ENCODE measurements around the gene PTPDC1.

PTPDC1 gene

GRCh38 chr9:94149696-94150095 lies 65.4 kb downstream of the PTPDC1 start:
- H3K27me3 ChIP-seq (ENCODE audit: control insufficient read depth, insufficient read depth, low read length), result no peaks in the 10 kb centered on the region
- H3K36me3 ChIP-seq (ENCODE audit: control insufficient read depth, insufficient read depth, low read length), result no peaks in the 10 kb centered on the region
- H3K4me3 ChIP-seq (ENCODE audit: low read length), result no peak overlapping the region
- H3K4me1 ChIP-seq (ENCODE audit: control insufficient read depth, insufficient read depth, low read length), result peaks cover 9% of the 10 kb centered on the region
- H3K9ac ChIP-seq (ENCODE audit: low read length), result no peak overlapping the region
- no peaks in the 10 kb centered on the region for H3K9me3 ChIP-seq (ENCODE audit: control insufficient read depth, low read length)

GRCh38 chr9:94150279-94150828 lies 66.1 kb downstream of the PTPDC1 start:
- H3K9ac ChIP-seq (ENCODE audit: low read length), result no peak overlapping the region
- no peak overlapping the region for H3K4me3 ChIP-seq (ENCODE audit: low read length)
- no peaks in the 10 kb centered on the region for H3K36me3 ChIP-seq (ENCODE audit: control insufficient read depth, insufficient read depth, low read length)
- H3K4me1 ChIP-seq (ENCODE audit: control insufficient read depth, insufficient read depth, low read length), result peaks cover 2% of the 10 kb centered on the region
- H3K9me3 ChIP-seq (ENCODE audit: control insufficient read depth, low read length), result no peaks in the 10 kb centered on the region
- H3K27me3 ChIP-seq (ENCODE audit: control insufficient read depth, insufficient read depth, low read length), result no peaks in the 10 kb centered on the region

GRCh38 chr9:94150890-94151650 lies 66.8 kb downstream of the PTPDC1 start:
- no peak overlapping the region for H3K9ac ChIP-seq (ENCODE audit: low read length)
- H3K27me3 ChIP-seq (ENCODE audit: control insufficient read depth, insufficient read depth, low read length), result no peaks in the 10 kb centered on the region
- no peaks in the 10 kb centered on the region for H3K9me3 ChIP-seq (ENCODE audit: control insufficient read depth, low read length)
- no peaks in the 10 kb centered on the region for H3K36me3 ChIP-seq (ENCODE audit: control insufficient read depth, insufficient read depth, low read length)
- H3K4me3 ChIP-seq (ENCODE audit: low read length), result no peak overlapping the region
- H3K4me1 ChIP-seq (ENCODE audit: control insufficient read depth, insufficient read depth, low read length), result peaks cover under 1% of the 10 kb centered on the region

- Histone ChIP-seq H3K36me3 (ENCODE audit: control insufficient read depth, insufficient read depth, low read length) (no peaks in the 10 kb centered on the region), H3K4me3 (ENCODE audit: low read length) (no peak overlapping the region), H3K27me3 (ENCODE audit: control insufficient read depth, insufficient read depth, low read length) (no peaks in the 10 kb centered on the region), H3K4me1 (ENCODE audit: control insufficient read depth, insufficient read depth, low read length) (peaks cover 15% of the 10 kb centered on the region), H3K9ac (ENCODE audit: low read length) (no peak overlapping the region), H3K9me3 (ENCODE audit: control insufficient read depth, low read length) (no peaks in the 10 kb centered on the region)
Observed at GRCh38 chr9:94153905-94154304, 69.6 kb downstream of the PTPDC1 start.

GRCh38 chr9:94156348-94157049 lies 72.2 kb downstream of the PTPDC1 start:
- Histone ChIP-seq H3K4me3 (ENCODE audit: low read length) (no peak overlapping the region), H3K9ac (ENCODE audit: low read length) (no peak overlapping the region), H3K36me3 (ENCODE audit: control insufficient read depth, insufficient read depth, low read length) (no peaks in the 10 kb centered on the region), H3K9me3 (ENCODE audit: control insufficient read depth, low read length) (no peaks in the 10 kb centered on the region), H3K4me1 (ENCODE audit: control insufficient read depth, insufficient read depth, low read length) (peaks cover 15% of the 10 kb centered on the region), H3K27me3 (ENCODE audit: control insufficient read depth, insufficient read depth, low read length) (no peaks in the 10 kb centered on the region)

GRCh38 chr9:94157050-94157801 lies 73.0 kb downstream of the PTPDC1 start:
- H3K4me1 ChIP-seq (ENCODE audit: control insufficient read depth, insufficient read depth, low read length), result peaks cover 15% of the 10 kb centered on the region
- no peaks in the 10 kb centered on the region for H3K9me3 ChIP-seq (ENCODE audit: control insufficient read depth, low read length)
- no peak overlapping the region for H3K9ac ChIP-seq (ENCODE audit: low read length)
- no peaks in the 10 kb centered on the region for H3K36me3 ChIP-seq (ENCODE audit: control insufficient read depth, insufficient read depth, low read length)
- no peaks in the 10 kb centered on the region for H3K27me3 ChIP-seq (ENCODE audit: control insufficient read depth, insufficient read depth, low read length)
- H3K4me3 ChIP-seq (ENCODE audit: low read length), result no peak overlapping the region
